NCI-H187 (cell line): ENCODE data around the gene PCSK5.
"Not testable (repeated sequence)": the region's sequence is repeated elsewhere in the genome, so short reads cannot be mapped to it uniquely, and the experiment has no call there.

Experiments used
- DNase-seq, 2 experiments: peaks; one replicate each; lab custom pipeline; 2025; lab: John Stamatoyannopoulos, UW

PCSK5 gene

GRCh38 chr9:76311537-76311936, 421.1 kb downstream of the PCSK5 start:
- DNase-seq, result no peak

- DNase-seq, result no peak
Measured at GRCh38 chr9:76313771-76314170, 423.3 kb downstream of the PCSK5 start.

DNA sequence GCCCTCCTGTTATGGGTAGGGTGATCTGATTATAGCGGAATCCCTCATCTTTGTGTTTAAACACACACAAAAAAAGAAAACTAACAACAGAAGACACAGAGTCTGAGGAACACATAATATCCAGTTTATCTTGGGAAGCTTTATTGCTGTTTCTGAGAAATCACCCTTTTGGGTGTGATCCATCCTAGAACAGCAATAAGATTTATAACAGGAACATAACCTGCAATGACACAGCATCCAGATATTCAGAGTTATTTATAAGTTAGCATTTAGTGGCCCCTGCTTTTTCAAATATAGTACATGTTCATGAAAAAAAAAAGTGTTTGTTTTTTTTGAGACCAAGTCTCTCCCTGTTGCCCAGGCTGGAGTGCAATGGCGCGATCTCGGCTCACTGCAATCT, 423.8 kb downstream of the PCSK5 start:
- DNase-seq, result no peak

GRCh38 chr9:76316069-76316468, 425.6 kb downstream of the PCSK5 start:
- no peak for DNase-seq

DNA sequence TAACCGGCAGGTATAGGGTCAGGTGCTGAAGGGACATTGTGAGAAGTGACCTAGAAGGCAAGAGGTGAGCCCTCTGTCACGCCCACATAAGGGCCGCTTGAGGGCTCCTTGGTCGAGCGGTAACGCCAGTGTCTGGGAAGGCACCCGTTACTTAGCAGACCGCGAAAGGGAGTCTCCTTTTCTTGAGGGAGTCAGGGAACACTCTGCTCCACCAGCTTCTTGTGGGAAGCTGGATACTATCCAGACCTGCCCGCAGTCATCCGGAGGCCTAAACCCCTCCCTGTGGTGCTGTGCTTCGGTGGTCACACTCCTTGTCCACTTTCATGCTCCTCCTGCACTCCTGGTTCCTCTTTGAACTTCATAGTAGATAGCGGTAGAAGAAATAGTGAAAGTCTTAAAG, 429.0 kb downstream of the PCSK5 start:
- DNase-seq, result not testable (repeated sequence)

DNA sequence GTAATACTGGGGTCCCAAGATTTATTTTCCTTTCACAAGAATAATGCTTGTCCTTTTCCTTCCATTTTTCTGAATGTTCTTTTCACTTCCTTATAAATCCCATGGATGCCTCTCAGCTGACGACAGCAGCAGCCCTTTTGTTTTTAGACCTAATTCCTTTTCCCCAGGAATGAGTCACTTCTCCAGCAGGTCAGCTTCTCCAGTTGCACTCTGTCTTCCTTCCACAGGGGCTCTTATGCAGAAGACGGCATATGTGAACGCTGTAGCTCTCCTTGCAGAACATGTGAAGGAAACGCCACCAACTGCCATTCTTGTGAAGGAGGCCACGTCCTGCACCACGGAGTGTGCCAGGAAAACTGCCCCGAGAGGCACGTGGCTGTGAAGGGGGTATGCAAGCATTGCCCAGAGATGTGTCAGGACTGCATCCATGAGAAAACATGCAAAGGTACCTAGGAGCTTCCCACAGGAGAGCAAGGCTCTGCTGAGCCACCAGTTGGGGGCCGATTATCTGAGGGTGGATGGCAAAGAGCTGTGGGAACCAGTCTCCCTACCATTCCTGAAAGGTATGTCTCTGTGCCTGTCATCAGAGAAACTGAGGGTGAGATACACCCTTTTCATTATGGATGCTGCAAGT, 430.8 kb downstream of the PCSK5 start:
- no peak for DNase-seq

GRCh38 chr9:76322810-76323209, 432.3 kb downstream of the PCSK5 start:
- no peak for DNase-seq

- no peak for DNase-seq
Measured at GRCh38 chr9:76323490-76323889, 433.0 kb downstream of the PCSK5 start.

GRCh38 chr9:76324030-76324429, 433.6 kb downstream of the PCSK5 start:
- DNase-seq, result not testable (repeated sequence)

GRCh38 chr9:76330034-76330433, 439.6 kb downstream of the PCSK5 start:
- no peak for DNase-seq

DNA sequence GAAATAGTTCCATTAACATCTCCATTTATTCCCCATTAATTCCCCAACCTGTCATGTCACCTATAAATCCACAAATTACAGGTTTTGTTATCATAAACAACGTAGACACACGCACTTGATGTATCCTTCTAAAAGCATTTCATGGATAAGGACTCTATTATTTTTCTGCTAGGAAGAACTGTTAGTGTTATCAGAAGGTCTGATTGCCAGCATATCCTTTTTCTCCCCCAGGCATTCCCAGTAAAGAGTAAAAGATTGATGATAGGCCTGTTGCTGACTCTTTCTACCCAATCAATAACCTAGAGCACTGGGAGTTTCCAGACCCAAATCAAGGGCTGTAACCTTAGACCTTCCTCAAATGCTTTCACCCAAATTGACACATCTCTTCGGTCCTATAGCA, 442.9 kb downstream of the PCSK5 start:
- no peak for DNase-seq

GRCh38 chr9:76333964-76334363, 443.5 kb downstream of the PCSK5 start:
- DNase-seq, result no peak

DNA sequence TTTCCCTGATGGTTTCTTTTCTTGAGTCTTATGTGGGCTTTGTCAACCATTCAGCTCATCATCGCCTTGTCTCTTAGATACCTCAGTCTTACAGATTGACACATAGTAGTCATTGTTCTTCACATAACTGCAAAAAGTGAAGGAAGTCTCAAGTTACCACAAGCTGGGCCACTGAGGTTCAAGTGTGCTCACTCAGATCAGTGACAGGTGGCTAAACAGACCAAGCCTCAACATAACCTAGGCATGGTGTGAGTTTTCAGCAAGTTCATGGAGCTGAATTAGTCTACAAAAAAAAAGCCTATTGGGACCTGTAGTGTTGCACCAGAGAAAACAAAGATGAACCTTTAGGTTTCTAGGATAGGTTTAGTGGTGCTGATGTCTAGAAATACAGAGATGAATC, 445.6 kb downstream of the PCSK5 start:
- no peak for DNase-seq

GRCh38 chr9:76338418-76338817, 447.9 kb downstream of the PCSK5 start:
- no peak for DNase-seq

DNA sequence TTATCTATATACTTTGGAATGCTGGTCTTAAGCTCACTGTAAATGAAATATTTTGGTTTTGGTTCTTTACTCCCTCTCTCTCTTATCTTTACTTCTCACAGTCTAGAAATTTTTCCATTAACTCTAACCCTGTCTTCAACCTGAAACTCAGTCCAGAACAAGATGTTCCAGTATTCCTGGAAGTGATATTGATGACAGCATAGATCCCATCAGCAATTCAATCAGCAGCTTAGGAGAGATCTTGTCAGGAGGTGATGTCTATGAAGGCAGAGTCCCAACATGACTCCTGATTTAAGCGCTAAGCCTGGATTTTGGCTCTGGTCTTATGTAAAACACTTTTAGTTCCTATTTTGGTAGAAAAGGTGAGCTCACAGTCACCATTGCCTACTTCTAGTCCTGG, 451.1 kb downstream of the PCSK5 start:
- no peak for DNase-seq

DNA sequence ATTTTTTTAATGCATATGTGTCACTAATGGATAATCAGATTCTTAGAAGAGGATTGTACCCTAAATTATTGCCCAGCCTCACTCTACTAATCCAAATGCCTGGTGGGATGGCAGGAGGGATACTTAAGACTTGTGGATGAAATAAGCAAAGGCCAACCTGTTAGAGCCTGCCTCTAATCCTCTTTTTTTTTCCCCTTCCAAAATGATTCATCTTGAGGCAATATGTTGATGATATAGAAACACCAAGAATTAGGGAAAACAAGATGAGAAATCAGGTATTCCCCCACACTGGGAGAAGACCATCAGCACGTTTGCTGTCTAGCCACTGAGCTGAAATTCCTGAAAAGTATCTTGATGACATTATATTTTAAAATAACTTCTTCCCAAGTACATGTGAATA, 451.7 kb downstream of the PCSK5 start:
- no peak for DNase-seq

GRCh38 chr9:76342858-76343257, 452.4 kb downstream of the PCSK5 start:
- no peak for DNase-seq

GRCh38 chr9:76349865-76350264, 459.4 kb downstream of the PCSK5 start:
- no peak for DNase-seq

- no peak for DNase-seq
Measured at GRCh38 chr9:76351006-76351405, 460.5 kb downstream of the PCSK5 start.

DNA sequence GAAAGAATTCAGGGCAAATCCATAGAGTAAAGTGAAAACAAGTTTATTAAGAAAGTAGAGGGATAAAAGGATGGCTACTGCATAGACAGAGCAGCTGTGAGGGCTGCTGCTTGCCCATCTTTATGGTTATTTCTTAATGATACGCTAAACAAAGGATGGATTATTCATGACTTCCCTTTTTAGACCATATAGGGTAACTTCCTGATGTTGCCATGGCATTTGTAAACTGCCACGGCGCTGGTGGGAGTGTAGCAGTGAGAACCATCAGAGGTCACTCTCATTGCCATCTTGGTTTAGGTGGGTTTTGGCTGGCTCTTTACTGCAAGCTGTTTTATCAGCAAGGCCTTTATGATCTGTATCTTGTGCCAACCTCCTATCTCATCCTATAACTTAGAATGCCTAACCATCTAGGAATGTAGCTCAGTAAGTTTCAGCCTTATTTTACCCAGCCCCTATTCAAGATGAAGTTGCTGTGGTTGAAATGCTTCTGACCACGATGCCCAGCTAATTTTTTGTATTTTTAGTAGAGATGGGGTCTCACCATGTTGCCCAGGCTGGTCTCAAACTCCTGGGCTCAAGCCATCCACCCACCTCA, 461.6 kb downstream of the PCSK5 start:
- no peak for DNase-seq

- DNase-seq, result no peak
Measured at GRCh38 chr9:76353280-76353679, 462.8 kb downstream of the PCSK5 start.

GRCh38 chr9:76354221-76354620, 463.7 kb downstream of the PCSK5 start:
- no peak for DNase-seq

DNA sequence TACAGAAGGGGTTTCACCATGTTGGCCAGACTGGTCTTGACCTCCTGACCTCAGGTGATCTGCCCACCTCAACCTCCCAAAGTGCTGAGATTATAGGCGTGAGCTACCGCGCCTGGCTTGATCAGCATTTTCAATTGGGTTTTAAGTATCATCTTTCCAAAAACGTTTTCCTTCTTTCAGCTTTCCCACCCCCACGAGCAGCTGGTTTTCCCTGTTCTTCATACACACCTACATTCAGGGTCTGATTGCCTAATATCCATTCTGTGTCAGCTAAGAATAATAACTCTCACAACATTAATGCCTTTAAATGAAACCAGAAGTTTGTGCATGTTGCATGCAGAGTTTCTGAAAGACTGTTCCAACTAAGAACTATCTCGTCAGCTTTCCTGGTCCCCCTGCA, 465.4 kb downstream of the PCSK5 start:
- DNase-seq, result no peak

- DNase-seq, result no peak
Measured at GRCh38 chr9:76357555-76357954, 467.1 kb downstream of the PCSK5 start.
